DND-41 (cell line): ENCODE measurements around the gene BTBD2.

Experiments
- ATAC-seq: fragments of 200-7000 bp; cut with Tn5 transposase; 3 replicates; pipeline ENCODE4 v1.9.1; 2021; ENCODE audit warnings: low read depth; ENCODE audit not compliant: insufficient read depth
- DNase-seq: peaks from one replicate; pipeline ENCODE4 v3.0.0-alpha.2; 2020
- H2AFZ ChIP-seq: 2 replicates; pipeline ENCODE4 v1.6.0; 2012; ENCODE audit warnings: low read depth, low read length
- H3K27ac ChIP-seq: 2 replicates; pipeline ENCODE4 v1.5.1; 2012; ENCODE audit warnings: low read length, inconsistent platforms
- H3K27me3 ChIP-seq: fragments of 200-600 bp; sonication (generic); 2 replicates; pipeline ENCODE4 v1.6.0; 2012; ENCODE audit warnings: low read length, mild to moderate bottlenecking, inconsistent platforms; ENCODE audit not compliant: insufficient read depth, poor library complexity
- H3K36me3 ChIP-seq: 2 replicates; pipeline ENCODE4 v1.5.1; 2012; ENCODE audit warnings: low read length, inconsistent platforms; ENCODE audit not compliant: insufficient read depth
- H3K4me1 ChIP-seq: 2 replicates; pipeline ENCODE4 v1.5.1; 2012; ENCODE audit warnings: mild to moderate bottlenecking, low read length; ENCODE audit not compliant: insufficient read depth
- H3K4me2 ChIP-seq: 2 replicates; pipeline ENCODE4 v1.6.0; 2012; ENCODE audit warnings: mild to moderate bottlenecking, moderate library complexity, low read length, inconsistent platforms; ENCODE audit not compliant: insufficient read depth
- H3K4me3 ChIP-seq, 2 experiments: fragments of 200-600 bp in 1 of 2; shearing (Covaris generic) in 1 of 2; 2 replicates each; pipeline ENCODE4 v1.5.1; 2012 to 2016; ENCODE audit warnings: inconsistent platforms in 2 of 2, low read length in 2 of 2, mild to moderate bottlenecking in 2 of 2, low read depth in 1 of 2, moderate library complexity in 1 of 2
- H3K79me2 ChIP-seq: 2 replicates; pipeline ENCODE4 v1.6.0; 2012; ENCODE audit warnings: low read length, inconsistent platforms; ENCODE audit not compliant: insufficient read depth
- H3K9ac ChIP-seq: 2 replicates; pipeline ENCODE4 v1.6.0; 2012; ENCODE audit warnings: low read depth, mild to moderate bottlenecking, inconsistent platforms, low read length, moderate library complexity
- H3K9me3 ChIP-seq: 2 replicates; pipeline ENCODE4 v1.5.1; 2012; ENCODE audit warnings: low read length, moderate library complexity, mild to moderate bottlenecking, inconsistent platforms; ENCODE audit not compliant: insufficient read depth, severe bottlenecking
- H4K20me1 ChIP-seq: 2 replicates; pipeline ENCODE4 v1.6.0; 2012; ENCODE audit warnings: low read length; ENCODE audit not compliant: insufficient read depth
- CTCF ChIP-seq: IDR thresholded peaks from 2 replicates; pipeline ENCODE4 v1.5.1; 2012; ENCODE audit warnings: borderline replicate concordance, low read length, moderate library complexity, mild to moderate bottlenecking; ENCODE audit not compliant: poor library complexity, severe bottlenecking; ENCODE audit errors: extremely low read depth
- EZH2 ChIP-seq: IDR thresholded peaks from 3 replicates; pipeline ENCODE4 v1.6.1; 2012; ENCODE audit warnings: borderline replicate concordance, low read depth, mild to moderate bottlenecking, moderate library complexity, low read length, inconsistent platforms; ENCODE audit not compliant: severe bottlenecking

Gene BTBD2

GRCh38 chr19:2039089-2039958, 23.8 kb upstream of the BTBD2 start:
- peaks cover 28% of the 10 kb centered on the region for H4K20me1 ChIP-seq
- peaks cover 47% of the 10 kb centered on the region for H3K36me3 ChIP-seq
- H3K4me2 ChIP-seq: no peak overlapping the region
- H3K27ac ChIP-seq: no peak overlapping the region
- H2AFZ ChIP-seq: no peak overlapping the region
- H3K4me3 ChIP-seq: no peak overlapping the region
- ATAC-seq: no peak
- peaks cover 11% of the 10 kb centered on the region for H3K9me3 ChIP-seq
- TF ChIP-seq EZH2: no peak
- no peak for TF ChIP-seq CTCF
- H3K27me3 ChIP-seq: no peaks in the 10 kb centered on the region
- DNase-seq: no peak
- H3K79me2 ChIP-seq: peaks cover 3% of the 10 kb centered on the region; the same call in 1 of the 2 replicates
- H3K9ac ChIP-seq: no peak overlapping the region
- peaks cover 24% of the 10 kb centered on the region for H3K4me1 ChIP-seq

- peaks cover 3% of the 10 kb centered on the region; the same call in 1 of the 2 replicates for H3K79me2 ChIP-seq
- no peak for TF ChIP-seq EZH2
- TF ChIP-seq CTCF: no peak
- H2AFZ ChIP-seq: no peak overlapping the region
- H3K27me3 ChIP-seq: no peaks in the 10 kb centered on the region
- no peak overlapping the region for H3K4me2 ChIP-seq
- H3K9me3 ChIP-seq: peaks cover 11% of the 10 kb centered on the region
- H3K9ac ChIP-seq: no peak overlapping the region
- peaks cover 21% of the 10 kb centered on the region for H3K4me1 ChIP-seq
- H3K36me3 ChIP-seq: peaks cover 46% of the 10 kb centered on the region
- no peak overlapping the region for H3K27ac ChIP-seq
- no peak for DNase-seq
- no peak for ATAC-seq
- H3K4me3 ChIP-seq: no peak overlapping the region
- peaks cover 26% of the 10 kb centered on the region for H4K20me1 ChIP-seq
Measured at GRCh38 chr19:2038284-2039088, 23.0 kb upstream of the BTBD2 start.

GRCh38 chr19:2037651-2038255, 22.2 kb upstream of the BTBD2 start:
- no peak overlapping the region for H3K27ac ChIP-seq
- H2AFZ ChIP-seq: no peak overlapping the region
- peaks cover 3% of the 10 kb centered on the region; the same call in 1 of the 2 replicates for H3K79me2 ChIP-seq
- no peaks in the 10 kb centered on the region for H3K27me3 ChIP-seq
- no peak overlapping the region for H3K4me3 ChIP-seq
- peaks cover 15% of the 10 kb centered on the region for H3K4me1 ChIP-seq
- H4K20me1 ChIP-seq: peaks cover 19% of the 10 kb centered on the region
- ATAC-seq: no peak
- H3K36me3 ChIP-seq: peaks cover 39% of the 10 kb centered on the region
- H3K4me2 ChIP-seq: no peak overlapping the region
- no peak overlapping the region for H3K9ac ChIP-seq
- TF ChIP-seq CTCF: no peak
- no peak for TF ChIP-seq EZH2
- peaks cover 11% of the 10 kb centered on the region for H3K9me3 ChIP-seq
- DNase-seq: no peak
